Measurements from ENCODE around the gene HSD11B1.

GRCh38 chr1:209655411-209656231, 49.0 kb upstream of the HSD11B1 start:
- TF ChIP-seq CTCF (IDR thresholded peaks at IDR 0.05; ENCODE audit: low read length), result no peak
- TF ChIP-seq EZH2 (IDR thresholded peaks at IDR 0.05; ENCODE audit: borderline replicate concordance, low read length), result no peak
